Measurements from ENCODE around the gene EYA4. TPM values are rescaled to one million over a fixed set of nuclear protein-coding genes. Genes with fewer than 3 reads are reported as not detected.

The EYA4 gene
- total RNA-seq, 1 experiment from 2014 or later: 10.0 TPM

- no TSS peak for BruUV-seq (replicated peaks)
- Histone ChIP-seq H4K20me1 (ENCODE audit: low read length) (no peaks in the 10 kb centered on the region), H3K79me2 (ENCODE audit: low read length) (no peaks in the 10 kb centered on the region), H3K4me3 (ENCODE audit: low read length) (no peak overlapping the region), H3K27ac (ENCODE audit: low read length) (no peak overlapping the region), H2AFZ (ENCODE audit: low read length) (no peak overlapping the region), H3F3A (ENCODE audit: low read length, unreplicated experiment) (no peaks in the 10 kb centered on the region), H3K4me1 (ENCODE audit: insufficient read depth, low read length) (peaks cover 13% of the 10 kb centered on the region), H3K36me3 (ENCODE audit: low read depth, low read length) (no peaks in the 10 kb centered on the region), H3K4me2 (ENCODE audit: low read length) (no peak overlapping the region), H3K27me3 (ENCODE audit: low read length) (no peaks in the 10 kb centered on the region), H3K9ac (ENCODE audit: low read length) (no peak overlapping the region), H3K9me3 (ENCODE audit: low read length) (no peaks in the 10 kb centered on the region), H3K9me2 (replicated peaks; ENCODE audit: low read length) (no peaks in the 10 kb centered on the region)
- TF ChIP-seq CTCF (conservative IDR thresholded peaks at IDR 0.05; ENCODE audit: low read depth, low read length) (no peak), EZH2phosphoT487 (IDR thresholded peaks at IDR 0.05; ENCODE audit: borderline replicate concordance, low read length) (no peak), EZH2 (IDR thresholded peaks at IDR 0.05; ENCODE audit: low read length, unreplicated experiment) (no peak)
- ChIA-PET CTCF (no interaction called here), POLR2A (ENCODE audit: unreplicated experiment) (no interaction called here)
- intact Hi-C loops (cut with micrococcal nuclease): no loop called here
- ATAC-seq: no peak
- DNase-seq: no peak
Observed at GRCh38 chr6:133227344-133227743, 13.8 kb upstream of the EYA4 start.

- Histone ChIP-seq H3K4me1 (ENCODE audit: insufficient read depth, low read length) (peaks cover 13% of the 10 kb centered on the region), H3K27ac (ENCODE audit: low read length) (no peak overlapping the region), H3K27me3 (ENCODE audit: low read length) (no peaks in the 10 kb centered on the region), H2AFZ (ENCODE audit: low read length) (no peak overlapping the region), H3F3A (ENCODE audit: low read length, unreplicated experiment) (no peaks in the 10 kb centered on the region), H3K4me3 (ENCODE audit: low read length) (no peak overlapping the region), H3K36me3 (ENCODE audit: low read depth, low read length) (no peaks in the 10 kb centered on the region), H3K9me3 (ENCODE audit: low read length) (no peaks in the 10 kb centered on the region), H3K9me2 (replicated peaks; ENCODE audit: low read length) (no peaks in the 10 kb centered on the region), H4K20me1 (ENCODE audit: low read length) (no peaks in the 10 kb centered on the region), H3K9ac (ENCODE audit: low read length) (no peak overlapping the region), H3K4me2 (ENCODE audit: low read length) (peak overlapping the region; percentile 16; the same call in 1 of the 2 replicates), H3K79me2 (ENCODE audit: low read length) (no peaks in the 10 kb centered on the region)
- DNase-seq (peak; percentile 45), ATAC-seq (peak; percentile 86)
- no peak for TF ChIP-seq EZH2phosphoT487 (IDR thresholded peaks at IDR 0.05; ENCODE audit: borderline replicate concordance, low read length)
- no peak for TF ChIP-seq CTCF (conservative IDR thresholded peaks at IDR 0.05; ENCODE audit: low read depth, low read length)
- no peak for TF ChIP-seq EZH2 (IDR thresholded peaks at IDR 0.05; ENCODE audit: low read length, unreplicated experiment)
- no TSS peak for BruUV-seq (replicated peaks)
- ChIA-PET POLR2A (ENCODE audit: unreplicated experiment) (no interaction called here), CTCF (no interaction called here)
- intact Hi-C loops (cut with micrococcal nuclease): no loop called here
Observed at GRCh38 chr6:133230052-133230451, 11.1 kb upstream of the EYA4 start.

GRCh38 chr6:133235221-133235620 is 5.9 kb upstream of the EYA4 start:
- H3K9me2 ChIP-seq (replicated peaks; ENCODE audit: low read length): no peaks in the 10 kb centered on the region
- no TSS peak for BruUV-seq (replicated peaks)
- H3K9ac ChIP-seq (ENCODE audit: low read length): no peak overlapping the region
- H3K4me2 ChIP-seq (ENCODE audit: low read length): no peak overlapping the region
- H3K4me1 ChIP-seq (ENCODE audit: insufficient read depth, low read length): peaks cover 13% of the 10 kb centered on the region
- H2AFZ ChIP-seq (ENCODE audit: low read length): no peak overlapping the region
- intact Hi-C loops (cut with micrococcal nuclease): no loop called here
- no peaks in the 10 kb centered on the region for H3K79me2 ChIP-seq (ENCODE audit: low read length)
- ChIA-PET CTCF (no interaction called here), POLR2A (ENCODE audit: unreplicated experiment) (no interaction called here)
- no peaks in the 10 kb centered on the region for H3K27me3 ChIP-seq (ENCODE audit: low read length)
- no peak for DNase-seq
- no peak overlapping the region for H3K4me3 ChIP-seq (ENCODE audit: low read length)
- no peaks in the 10 kb centered on the region for H3K9me3 ChIP-seq (ENCODE audit: low read length)
- no peak overlapping the region for H3K27ac ChIP-seq (ENCODE audit: low read length)
- H3K36me3 ChIP-seq (ENCODE audit: low read depth, low read length): no peaks in the 10 kb centered on the region
- no peak for ATAC-seq
- no peak for TF ChIP-seq CTCF (conservative IDR thresholded peaks at IDR 0.05; ENCODE audit: low read depth, low read length)
- TF ChIP-seq EZH2 (IDR thresholded peaks at IDR 0.05; ENCODE audit: low read length, unreplicated experiment): no peak
- no peak for TF ChIP-seq EZH2phosphoT487 (IDR thresholded peaks at IDR 0.05; ENCODE audit: borderline replicate concordance, low read length)
- H3F3A ChIP-seq (ENCODE audit: low read length, unreplicated experiment): no peaks in the 10 kb centered on the region
- no peaks in the 10 kb centered on the region for H4K20me1 ChIP-seq (ENCODE audit: low read length)

Measured in PC-3 (cell line).